ENCODE data around the gene TCF7L2. TPM values are rescaled to one million over a fixed set of nuclear protein-coding genes. Genes with fewer than 3 reads are reported as not detected.

Gene TCF7L2
- polyA plus RNA-seq, 1 donor from 2014 or later, result 1.7 TPM

DNA sequence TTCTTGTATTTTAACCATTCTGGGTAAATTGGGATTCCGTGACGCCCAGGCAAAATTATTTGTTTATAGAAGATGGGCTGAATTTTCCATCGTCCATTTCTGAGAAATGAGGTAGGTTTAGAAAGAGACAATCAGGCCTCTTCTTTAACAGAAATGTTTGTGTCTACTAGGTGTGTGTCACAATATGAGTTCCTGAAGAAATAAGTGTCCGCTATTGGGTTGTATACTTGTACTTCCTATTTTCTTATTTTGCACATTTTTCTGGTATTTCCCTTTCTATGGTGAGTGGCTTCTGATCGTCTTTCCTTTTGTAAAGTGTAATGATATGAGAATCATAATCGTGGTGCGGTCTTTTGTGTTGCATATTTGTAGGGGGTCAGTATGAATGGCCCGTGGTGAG, 83.9 kb downstream of the TCF7L2 start:
- Histone ChIP-seq H3K9ac (ENCODE audit: low read length) (no peak overlapping the region), H3K9me3 (ENCODE audit: low read length) (no peaks in the 10 kb centered on the region), H3K9me2 (ENCODE audit: insufficient read depth, low read length) (no peaks in the 10 kb centered on the region), H3K27ac (ENCODE audit: low read length) (no peak overlapping the region), H3K79me2 (replicated peaks; ENCODE audit: insufficient read depth, low read length) (peaks cover 16% of the 10 kb centered on the region), H3K4me2 (ENCODE audit: low read length) (no peak overlapping the region), H3K27me3 (ENCODE audit: insufficient read depth, low read depth, low read length) (no peaks in the 10 kb centered on the region), H4K20me1 (ENCODE audit: insufficient read depth) (no peaks in the 10 kb centered on the region), H3K4me3 (ENCODE audit: low read length) (no peak overlapping the region), H3K36me3 (ENCODE audit: insufficient read depth, low read length) (no peaks in the 10 kb centered on the region), H2AFZ (ENCODE audit: low read depth, low read length) (no peak overlapping the region), H3F3A (ENCODE audit: insufficient read depth, low read length, poor library complexity, severe bottlenecking) (no peaks in the 10 kb centered on the region)
- TF ChIP-seq EP300 (conservative IDR thresholded peaks at IDR 0.05; ENCODE audit: poor library complexity, severe bottlenecking), result no peak

DNA sequence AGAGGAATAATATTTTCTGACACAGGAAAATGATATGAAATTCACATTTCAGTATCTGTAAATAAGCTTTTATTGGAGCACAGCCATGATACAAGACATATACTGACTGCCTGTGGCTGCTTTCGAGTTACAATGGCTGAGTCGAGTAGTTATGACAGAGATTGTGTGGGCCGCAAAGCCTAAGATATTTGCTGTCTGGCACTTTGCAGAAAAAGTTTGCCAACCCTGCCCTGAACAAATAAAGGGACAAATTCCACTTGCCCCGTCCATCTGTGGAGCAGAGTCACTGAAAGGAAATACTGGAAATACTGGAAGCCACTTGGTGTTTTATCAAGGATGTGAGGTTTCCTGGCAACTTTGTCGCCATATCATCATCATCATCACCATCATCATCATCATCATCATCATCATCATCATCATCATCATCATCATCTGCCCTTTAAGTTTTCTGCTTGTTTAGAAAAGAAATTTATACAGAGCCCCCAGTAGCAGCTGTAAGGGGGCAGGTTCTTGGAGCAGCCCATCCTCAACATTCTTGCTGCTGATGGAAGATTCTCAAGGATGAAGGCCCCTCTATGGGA, 85.8 kb downstream of the TCF7L2 start:
- peaks cover 10% of the 10 kb centered on the region for H3K79me2 ChIP-seq (replicated peaks; ENCODE audit: insufficient read depth, low read length)
- H3K4me2 ChIP-seq (ENCODE audit: low read length), result no peak overlapping the region
- H3K27me3 ChIP-seq (ENCODE audit: insufficient read depth, low read depth, low read length), result no peaks in the 10 kb centered on the region
- no peak overlapping the region for H2AFZ ChIP-seq (ENCODE audit: low read depth, low read length)
- no peaks in the 10 kb centered on the region for H3K9me2 ChIP-seq (ENCODE audit: insufficient read depth, low read length)
- H4K20me1 ChIP-seq (ENCODE audit: insufficient read depth), result no peaks in the 10 kb centered on the region
- H3K9me3 ChIP-seq (ENCODE audit: low read length), result no peaks in the 10 kb centered on the region
- no peaks in the 10 kb centered on the region for H3F3A ChIP-seq (ENCODE audit: insufficient read depth, low read length, poor library complexity, severe bottlenecking)
- H3K9ac ChIP-seq (ENCODE audit: low read length), result no peak overlapping the region
- H3K36me3 ChIP-seq (ENCODE audit: insufficient read depth, low read length), result no peaks in the 10 kb centered on the region
- no peak for TF ChIP-seq EP300 (conservative IDR thresholded peaks at IDR 0.05; ENCODE audit: poor library complexity, severe bottlenecking)
- TF ChIP-seq EZH2 (IDR thresholded peaks at IDR 0.05; ENCODE audit: borderline replicate concordance, insufficient read depth, low read length, poor library complexity, severe bottlenecking), result no peak
- TF ChIP-seq POLR2AphosphoS5 (IDR thresholded peaks at IDR 0.05), result no peak
- no peak for TF ChIP-seq TAF1 (IDR thresholded peaks at IDR 0.05; ENCODE audit: low read depth)
- no peak overlapping the region for H3K27ac ChIP-seq (ENCODE audit: low read length)
- no peak overlapping the region for H3K4me3 ChIP-seq (ENCODE audit: low read length)

DNA sequence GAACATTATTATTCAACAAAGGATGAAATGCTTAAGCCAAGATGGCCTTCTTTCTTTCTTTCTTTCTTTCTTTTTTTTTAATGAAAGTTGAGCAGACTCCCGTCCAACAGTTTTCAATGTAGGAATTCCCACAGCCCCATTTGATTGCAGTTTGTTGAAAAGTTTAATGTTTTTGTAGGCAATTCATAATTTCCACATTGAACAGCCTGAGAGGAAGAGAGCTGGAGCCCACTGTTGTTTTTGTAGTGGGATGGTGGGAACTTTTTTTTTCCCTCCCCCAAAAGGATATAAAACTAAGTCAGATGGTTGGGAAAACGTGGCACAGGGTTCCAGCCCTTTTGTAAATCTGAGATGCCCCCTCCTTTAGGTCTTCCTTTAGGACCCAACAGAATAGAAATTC, 86.6 kb downstream of the TCF7L2 start:
- Histone ChIP-seq H3F3A (ENCODE audit: insufficient read depth, low read length, poor library complexity, severe bottlenecking) (no peaks in the 10 kb centered on the region), H3K4me2 (ENCODE audit: low read length) (no peak overlapping the region), H4K20me1 (ENCODE audit: insufficient read depth) (no peaks in the 10 kb centered on the region), H3K9ac (ENCODE audit: low read length) (no peak overlapping the region), H3K4me3 (ENCODE audit: low read length) (no peak overlapping the region), H3K36me3 (ENCODE audit: insufficient read depth, low read length) (no peaks in the 10 kb centered on the region), H2AFZ (ENCODE audit: low read depth, low read length) (no peak overlapping the region), H3K27ac (ENCODE audit: low read length) (no peak overlapping the region), H3K9me3 (ENCODE audit: low read length) (no peaks in the 10 kb centered on the region), H3K79me2 (replicated peaks; ENCODE audit: insufficient read depth, low read length) (peaks cover 10% of the 10 kb centered on the region), H3K9me2 (ENCODE audit: insufficient read depth, low read length) (no peaks in the 10 kb centered on the region), H3K27me3 (ENCODE audit: insufficient read depth, low read depth, low read length) (no peaks in the 10 kb centered on the region)
- TF ChIP-seq SMC3 (conservative IDR thresholded peaks at IDR 0.05; ENCODE audit: poor library complexity) (no peak), EZH2 (IDR thresholded peaks at IDR 0.05; ENCODE audit: borderline replicate concordance, insufficient read depth, low read length, poor library complexity, severe bottlenecking) (no peak), EP300 (conservative IDR thresholded peaks at IDR 0.05; ENCODE audit: poor library complexity, severe bottlenecking) (no peak), MXI1 (conservative IDR thresholded peaks at IDR 0.05; ENCODE audit: poor library complexity, severe bottlenecking) (no peak), RAD21 (conservative IDR thresholded peaks at IDR 0.05) (no peak), TAF1 (IDR thresholded peaks at IDR 0.05; ENCODE audit: low read depth) (no peak), POLR2AphosphoS5 (IDR thresholded peaks at IDR 0.05) (no peak)
- TF ChIP-seq, protein P1, sequence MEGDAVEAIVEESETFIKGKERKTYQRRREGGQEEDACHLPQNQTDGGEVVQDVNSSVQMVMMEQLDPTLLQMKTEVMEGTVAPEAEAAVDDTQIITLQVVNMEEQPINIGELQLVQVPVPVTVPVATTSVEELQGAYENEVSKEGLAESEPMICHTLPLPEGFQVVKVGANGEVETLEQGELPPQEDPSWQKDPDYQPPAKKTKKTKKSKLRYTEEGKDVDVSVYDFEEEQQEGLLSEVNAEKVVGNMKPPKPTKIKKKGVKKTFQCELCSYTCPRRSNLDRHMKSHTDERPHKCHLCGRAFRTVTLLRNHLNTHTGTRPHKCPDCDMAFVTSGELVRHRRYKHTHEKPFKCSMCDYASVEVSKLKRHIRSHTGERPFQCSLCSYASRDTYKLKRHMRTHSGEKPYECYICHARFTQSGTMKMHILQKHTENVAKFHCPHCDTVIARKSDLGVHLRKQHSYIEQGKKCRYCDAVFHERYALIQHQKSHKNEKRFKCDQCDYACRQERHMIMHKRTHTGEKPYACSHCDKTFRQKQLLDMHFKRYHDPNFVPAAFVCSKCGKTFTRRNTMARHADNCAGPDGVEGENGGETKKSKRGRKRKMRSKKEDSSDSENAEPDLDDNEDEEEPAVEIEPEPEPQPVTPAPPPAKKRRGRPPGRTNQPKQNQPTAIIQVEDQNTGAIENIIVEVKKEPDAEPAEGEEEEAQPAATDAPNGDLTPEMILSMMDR (IDR thresholded peaks at IDR 0.05; ENCODE audit: poor library complexity, severe bottlenecking), result no peak
- TF ChIP-seq, protein P2, sequence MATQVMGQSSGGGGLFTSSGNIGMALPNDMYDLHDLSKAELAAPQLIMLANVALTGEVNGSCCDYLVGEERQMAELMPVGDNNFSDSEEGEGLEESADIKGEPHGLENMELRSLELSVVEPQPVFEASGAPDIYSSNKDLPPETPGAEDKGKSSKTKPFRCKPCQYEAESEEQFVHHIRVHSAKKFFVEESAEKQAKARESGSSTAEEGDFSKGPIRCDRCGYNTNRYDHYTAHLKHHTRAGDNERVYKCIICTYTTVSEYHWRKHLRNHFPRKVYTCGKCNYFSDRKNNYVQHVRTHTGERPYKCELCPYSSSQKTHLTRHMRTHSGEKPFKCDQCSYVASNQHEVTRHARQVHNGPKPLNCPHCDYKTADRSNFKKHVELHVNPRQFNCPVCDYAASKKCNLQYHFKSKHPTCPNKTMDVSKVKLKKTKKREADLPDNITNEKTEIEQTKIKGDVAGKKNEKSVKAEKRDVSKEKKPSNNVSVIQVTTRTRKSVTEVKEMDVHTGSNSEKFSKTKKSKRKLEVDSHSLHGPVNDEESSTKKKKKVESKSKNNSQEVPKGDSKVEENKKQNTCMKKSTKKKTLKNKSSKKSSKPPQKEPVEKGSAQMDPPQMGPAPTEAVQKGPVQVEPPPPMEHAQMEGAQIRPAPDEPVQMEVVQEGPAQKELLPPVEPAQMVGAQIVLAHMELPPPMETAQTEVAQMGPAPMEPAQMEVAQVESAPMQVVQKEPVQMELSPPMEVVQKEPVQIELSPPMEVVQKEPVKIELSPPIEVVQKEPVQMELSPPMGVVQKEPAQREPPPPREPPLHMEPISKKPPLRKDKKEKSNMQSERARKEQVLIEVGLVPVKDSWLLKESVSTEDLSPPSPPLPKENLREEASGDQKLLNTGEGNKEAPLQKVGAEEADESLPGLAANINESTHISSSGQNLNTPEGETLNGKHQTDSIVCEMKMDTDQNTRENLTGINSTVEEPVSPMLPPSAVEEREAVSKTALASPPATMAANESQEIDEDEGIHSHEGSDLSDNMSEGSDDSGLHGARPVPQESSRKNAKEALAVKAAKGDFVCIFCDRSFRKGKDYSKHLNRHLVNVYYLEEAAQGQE (IDR thresholded peaks at IDR 0.05; ENCODE audit: borderline replicate concordance), result no peak
